ENCODE measurements around the gene HABP2.

The HABP2 gene

GRCh38 chr10:113618338-113618737 is 65.5 kb downstream of the HABP2 start:
- no peak for TF ChIP-seq CTCF (IDR thresholded peaks at IDR 0.05; ENCODE audit: control insufficient read depth, insufficient read depth, low read depth, low read length, missing control alignments)
- DNase-seq (ENCODE audit: low read depth), result no peak
- no peak overlapping the region for H3K4me3 ChIP-seq (ENCODE audit: control insufficient read depth, low read depth, low read length)

- no peak for TF ChIP-seq CTCF (IDR thresholded peaks at IDR 0.05; ENCODE audit: control insufficient read depth, insufficient read depth, low read depth, low read length, missing control alignments)
- no peak for DNase-seq (ENCODE audit: low read depth)
- no peak overlapping the region for H3K4me3 ChIP-seq (ENCODE audit: control insufficient read depth, low read depth, low read length)
These were observed 66.5 kb downstream of the HABP2 start for GRCh38 chr10:113619401-113619800.

GRCh38 chr10:113620511-113620910 is 67.7 kb downstream of the HABP2 start:
- TF ChIP-seq CTCF (IDR thresholded peaks at IDR 0.05; ENCODE audit: control insufficient read depth, insufficient read depth, low read depth, low read length, missing control alignments), result no peak
- no peak for DNase-seq (ENCODE audit: low read depth)

GRCh38 chr10:113620936-113621335 is 68.1 kb downstream of the HABP2 start:
- H3K4me3 ChIP-seq (ENCODE audit: control insufficient read depth, low read depth, low read length), result no peak overlapping the region
- no peak for DNase-seq (ENCODE audit: low read depth)
- no peak for TF ChIP-seq CTCF (IDR thresholded peaks at IDR 0.05; ENCODE audit: control insufficient read depth, insufficient read depth, low read depth, low read length, missing control alignments)

More at GRCh38 chr10:113620511-113620910, 67.7 kb downstream of the HABP2 start:
- H3K4me3 ChIP-seq (ENCODE audit: control insufficient read depth, low read depth, low read length), result no peak overlapping the region

- DNase-seq (ENCODE audit: low read depth), result no peak
- H3K4me3 ChIP-seq (ENCODE audit: control insufficient read depth, low read depth, low read length), result no peak overlapping the region
- no peak for TF ChIP-seq CTCF (IDR thresholded peaks at IDR 0.05; ENCODE audit: control insufficient read depth, insufficient read depth, low read depth, low read length, missing control alignments)
These were observed 68.9 kb downstream of the HABP2 start for GRCh38 chr10:113621799-113622198.

- no peak overlapping the region for H3K4me3 ChIP-seq (ENCODE audit: control insufficient read depth, low read depth, low read length)
- no peak for TF ChIP-seq CTCF (IDR thresholded peaks at IDR 0.05; ENCODE audit: control insufficient read depth, insufficient read depth, low read depth, low read length, missing control alignments)
- no peak for DNase-seq (ENCODE audit: low read depth)
These were observed 70.0 kb downstream of the HABP2 start for GRCh38 chr10:113622831-113623230.
